Epithelial cell of esophagus (primary cell): ENCODE measurements around the gene MLPH.

Experiments used
- DNase-seq: peaks from one replicate; pipeline ENCODE4 v3.0.0; 2010; ENCODE audit warnings: low read depth
- H3K4me3 ChIP-seq: 2 replicates; pipeline ENCODE4 v1.5.1; 2011; ENCODE audit warnings: mild to moderate bottlenecking, low read length, control low read depth
- CTCF ChIP-seq: IDR thresholded peaks from 2 replicates; pipeline ENCODE4 v1.5.1; 2011; ENCODE audit warnings: low read depth, mild to moderate bottlenecking, low read length, control low read depth, inconsistent platforms; ENCODE audit not compliant: insufficient read depth; ENCODE audit errors: missing control alignments

The MLPH gene

DNA sequence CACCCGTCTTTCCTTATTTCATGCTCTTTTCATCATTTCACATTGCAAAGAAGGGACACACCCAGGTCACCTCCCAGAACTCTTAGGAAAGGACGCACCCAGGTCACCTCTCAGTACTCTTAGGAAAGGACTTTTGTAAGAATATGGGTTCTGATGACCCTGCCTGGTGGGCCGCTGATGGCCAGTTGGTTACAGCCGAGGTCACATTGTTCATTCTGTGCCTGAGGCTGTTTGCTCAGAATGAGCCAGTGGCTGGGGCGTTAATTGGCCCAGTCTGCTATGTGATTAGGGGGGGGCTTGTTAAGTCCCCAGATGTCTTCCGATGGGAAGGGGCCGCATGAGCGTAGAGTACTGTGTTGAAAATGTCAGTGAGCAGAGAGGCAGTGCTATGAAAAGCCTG lies 9.4 kb downstream of the MLPH start:
- TF ChIP-seq CTCF, result no peak
- no peak overlapping the region for H3K4me3 ChIP-seq
- DNase-seq, result no peak

GRCh38 chr2:237497009-237497837 lies 10.2 kb downstream of the MLPH start:
- H3K4me3 ChIP-seq, result no peak overlapping the region
- no peak for DNase-seq
- no peak for TF ChIP-seq CTCF

- no peak for TF ChIP-seq CTCF
- no peak overlapping the region for H3K4me3 ChIP-seq
- DNase-seq, result no peak
These were observed 10.8 kb downstream of the MLPH start for GRCh38 chr2:237497838-237498186.

- no peak for TF ChIP-seq CTCF
- no peak overlapping the region for H3K4me3 ChIP-seq
- no peak for DNase-seq
These were observed 11.3 kb downstream of the MLPH start for GRCh38 chr2:237498341-237498740.

- no peak for TF ChIP-seq CTCF
- DNase-seq, result peak; percentile 78
- no peak overlapping the region for H3K4me3 ChIP-seq
These were observed 13.8 kb downstream of the MLPH start for GRCh38 chr2:237500681-237501424.

DNA sequence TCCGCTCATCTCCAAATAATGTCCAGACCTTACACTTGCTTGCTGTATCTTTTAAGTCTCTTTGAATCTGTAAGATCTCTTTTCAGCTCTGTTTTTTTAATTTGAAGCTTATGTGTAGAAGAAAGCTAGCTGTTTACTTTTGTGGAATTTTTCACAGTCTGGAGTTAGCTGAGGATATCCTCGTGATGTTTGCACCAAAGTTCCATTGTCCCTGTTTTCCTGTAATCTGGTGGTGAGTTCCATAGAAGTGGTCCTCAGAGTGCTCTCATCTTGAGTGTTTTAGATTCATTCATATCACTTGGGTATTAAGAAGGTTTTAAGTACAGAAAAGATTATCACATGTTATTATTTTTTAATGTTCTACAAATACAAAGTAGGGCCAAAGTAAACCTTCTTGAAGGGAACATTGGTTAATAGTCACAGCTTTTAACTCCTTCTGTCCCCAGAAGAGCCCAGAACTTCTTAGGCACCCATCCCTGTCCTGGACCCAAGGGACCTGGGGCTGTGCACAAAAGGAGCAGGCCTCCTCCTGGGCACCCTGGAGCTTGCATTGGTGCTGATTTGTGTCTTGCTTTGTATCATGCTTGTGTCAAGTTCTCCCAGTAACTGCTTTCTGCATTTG lies 15.0 kb downstream of the MLPH start:
- DNase-seq, result no peak
- no peak for TF ChIP-seq CTCF
- no peak overlapping the region for H3K4me3 ChIP-seq

DNA sequence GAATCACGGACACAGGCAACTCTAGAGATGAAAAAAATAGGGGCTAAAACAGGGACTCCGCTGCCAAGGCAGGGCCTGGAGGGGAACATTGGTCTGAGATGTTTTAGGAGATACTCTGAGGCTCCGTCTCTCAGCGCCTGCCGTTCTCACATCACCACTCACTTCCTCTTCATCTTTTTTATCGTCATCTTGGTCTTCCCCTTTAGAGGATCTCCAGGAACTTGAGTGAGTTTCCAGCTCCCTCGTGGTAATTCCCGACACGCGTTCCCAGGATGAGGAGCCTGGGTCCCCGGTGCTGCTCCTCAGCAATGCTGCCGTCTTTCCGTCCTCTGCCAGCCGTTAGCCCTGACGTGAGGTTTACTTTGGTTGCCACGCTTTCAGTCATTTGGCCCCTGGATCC lies 16.1 kb downstream of the MLPH start:
- DNase-seq, result no peak
- H3K4me3 ChIP-seq, result no peak overlapping the region
- TF ChIP-seq CTCF, result no peak
